ENCODE data around the gene RPS10.

DNA sequence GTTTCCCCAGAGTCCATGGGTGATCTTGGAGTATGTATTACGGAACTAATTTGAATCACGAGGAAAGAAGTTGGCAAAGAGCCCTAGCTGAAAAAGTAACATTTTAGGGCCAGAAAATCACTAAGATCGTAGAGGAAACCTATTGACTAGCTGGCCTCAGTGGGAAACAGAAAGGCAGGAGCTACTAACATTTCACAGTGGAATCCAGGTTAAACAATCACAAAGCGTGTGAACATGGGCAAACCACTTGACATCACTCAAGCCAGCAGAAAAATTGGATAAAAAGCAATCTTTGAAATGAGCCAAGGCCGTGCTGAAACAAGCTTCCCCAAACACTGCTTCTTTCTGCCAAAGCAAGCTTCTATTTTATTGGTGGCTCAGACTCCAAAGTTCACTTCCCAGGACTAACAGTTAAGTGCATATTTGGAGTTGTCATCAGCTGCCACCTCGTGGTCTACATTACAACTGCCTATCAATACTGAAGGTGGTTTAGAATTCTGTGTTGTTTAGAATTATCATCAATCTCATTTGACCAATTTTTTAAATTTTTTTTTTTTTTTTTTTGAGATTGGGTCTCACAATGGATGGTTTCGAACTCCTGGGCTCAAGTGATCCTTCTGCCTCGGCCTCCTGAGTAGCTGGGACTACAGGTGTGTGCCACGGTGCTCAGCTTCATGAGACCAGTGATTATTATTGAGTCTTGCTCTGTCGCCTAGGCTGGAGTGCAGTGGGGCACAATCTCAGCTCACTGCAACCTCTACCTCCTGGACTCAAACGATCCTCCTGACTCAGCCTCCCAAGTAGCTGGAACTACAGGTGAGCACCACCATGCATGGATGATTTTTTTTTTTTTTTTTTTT is 10.6 kb downstream of the RPS10 start:
- TF ChIP-seq CTCF (IDR thresholded peaks at IDR 0.05), result peak; percentile 66 to 89 (median 78)
- no peak for TF ChIP-seq POLR2A (IDR thresholded peaks at IDR 0.05)
